GM19025 (cell line): ENCODE results near the gene HSD11B1.

ENCODE experiments used
- ATAC-seq: cut with Tn5 transposase; IDR thresholded peaks from one replicate; pipeline ENCODE4 v1.9.1; 2021; ENCODE audit warnings: mild to moderate bottlenecking, low read depth, moderate library complexity; ENCODE audit not compliant: unreplicated experiment

Gene HSD11B1

GRCh38 chr1:209778102-209778501, 73.5 kb downstream of the HSD11B1 start:
- no peak for ATAC-seq

GRCh38 chr1:209780268-209780667, 75.6 kb downstream of the HSD11B1 start:
- no peak for ATAC-seq

GRCh38 chr1:209783386-209783785, 78.7 kb downstream of the HSD11B1 start:
- ATAC-seq: no peak
